ENCODE measurements around the gene MSI2. TPM values are rescaled to one million over a fixed set of nuclear protein-coding genes. Genes with fewer than 3 reads are reported as not detected.

MSI2 gene
- total and polyA plus RNA-seq, 2 donors (not counting 3 experiments of a cell fraction or from before 2014, with no cell fraction given) = 20.9 to 59.3 TPM

DNA sequence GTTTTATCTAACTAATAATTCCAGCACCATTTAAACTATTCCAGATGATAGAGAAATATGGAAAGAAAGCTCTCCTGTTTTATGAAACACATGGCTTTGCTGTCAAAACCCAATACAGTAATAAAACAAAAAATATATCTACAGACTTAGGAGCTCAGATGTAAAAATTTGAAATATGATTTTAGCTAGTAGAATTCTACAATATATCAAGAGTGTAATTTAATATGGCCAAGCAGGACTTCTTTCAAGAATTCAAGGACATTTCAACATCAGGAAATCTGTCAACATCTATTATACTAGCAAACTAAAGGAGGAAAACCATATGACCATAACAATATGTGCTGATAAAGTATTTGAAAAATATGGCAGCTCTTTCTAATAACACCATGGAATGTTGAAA, 431.3 kb downstream of the MSI2 start:
- CTCF ChIA-PET = interaction anchor here (0.9 to 1.5 kb wide), 5 partner anchors 15 to 557 kb away, joined by 3 to 7 read pairs (median 3); no protein-coding TSS in a partner anchor
- BruUV-seq (replicated peaks) = no TSS peak

DNA sequence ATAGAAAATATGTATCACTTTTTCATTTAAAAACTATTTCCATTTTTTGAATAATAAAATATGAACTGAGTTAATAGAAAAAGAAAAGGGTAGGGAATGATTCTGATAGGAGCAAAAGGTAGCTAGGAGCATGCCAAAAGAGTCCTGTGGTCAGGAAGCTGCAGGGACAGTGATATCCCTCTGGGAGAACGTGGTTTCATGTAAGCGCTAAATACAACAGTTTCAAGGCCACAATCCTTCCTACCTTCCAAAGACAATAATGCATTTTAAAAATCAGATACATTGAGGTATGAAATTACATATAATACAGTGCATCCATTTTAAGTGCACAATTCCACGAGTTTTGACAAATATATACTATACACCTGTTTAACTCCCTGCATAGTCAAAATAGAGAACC, 432.9 kb downstream of the MSI2 start:
- Histone ChIP-seq H3K4me3 (replicated peaks in 1 of 3; ENCODE audit: insufficient read depth in 1 of 3, low read depth in 1 of 3, low read length in 3 of 3) (no peak overlapping the region), H3K36me3 (ENCODE audit: control insufficient read depth in 2 of 2, extremely low read depth in 1 of 2, insufficient read depth in 2 of 2, low read length in 2 of 2) (no peaks in the 10 kb centered on the region), H2AFZ (ENCODE audit: low read depth, low read length) (no peak overlapping the region), H3K4me2 (ENCODE audit: insufficient read depth, low read length) (no peak overlapping the region), H4K20me1 (replicated peaks; ENCODE audit: control insufficient read depth, extremely low read depth, insufficient read depth, low read length) (no peaks in the 10 kb centered on the region), H3K9ac (replicated peaks; ENCODE audit: extremely low read depth, insufficient read depth, low read length) (no peak overlapping the region), H3K9me3 (replicated peaks; ENCODE audit: control insufficient read depth, insufficient read depth, low read length) (no peaks in the 10 kb centered on the region), H3K79me2 (ENCODE audit: control insufficient read depth, insufficient read depth, low read length) (no peaks in the 10 kb centered on the region), H3K27ac (ENCODE audit: insufficient read depth, low read depth, low read length) (no peak overlapping the region), H3K4me1 (ENCODE audit: control insufficient read depth, extremely low read depth, insufficient read depth, low read length) (no peaks in the 10 kb centered on the region), H3K9me1 (replicated peaks; ENCODE audit: control insufficient read depth, extremely low read depth, insufficient read depth, low read length) (no peaks in the 10 kb centered on the region), H3K27me3 (ENCODE audit: control insufficient read depth in 2 of 2, insufficient read depth in 2 of 2, low read length in 2 of 2) (peaks cover 0 to 10% of the 10 kb centered on the region in 2 experiments)
- no TSS peak for BruUV-seq (replicated peaks)
- dilution Hi-C loops (cut with MboI; ENCODE audit: extremely low pct_ligation_motif_present, low sequenced_read_pairs) (no loop called here), intact Hi-C loops (cut with micrococcal nuclease) (loop anchor here (5.0 kb wide), 1 partner anchor 93 kb away; no protein-coding TSS in a partner anchor)
- FAIRE-seq = no peak
- ChIA-PET CTCF (interaction anchor here (1.0 to 2.0 kb wide), 4 partner anchors 17 to 446 kb away, joined by 3 to 9 read pairs (median 6); no protein-coding TSS in a partner anchor), POLR2A (no interaction called here)
- DNase-seq (ENCODE audit: low read depth, low spot score) = no peak
- TF ChIP-seq MYC (IDR thresholded peaks at IDR 0.05; ENCODE audit: low read depth, low read length) (no peak), GATA2 (IDR thresholded peaks at IDR 0.05; ENCODE audit: insufficient read depth, insufficient read length, low read depth, low read length) (no peak), POLR2AphosphoS5 (IDR thresholded peaks at IDR 0.05; ENCODE audit: insufficient read depth, low read depth, low read length) (no peak), EZH2 (IDR thresholded peaks at IDR 0.05; ENCODE audit: borderline replicate concordance, low read depth, low read length, severe bottlenecking) (no peak), JUN (IDR thresholded peaks at IDR 0.05; ENCODE audit: borderline replicate concordance, insufficient read depth, insufficient read length, low read depth) (no peak), POLR2A (IDR thresholded peaks at IDR 0.05; ENCODE audit: low read depth, low read length) (no peak), FOS (IDR thresholded peaks at IDR 0.05; ENCODE audit: borderline replicate concordance, insufficient read depth, low read length) (no peak)
- TF ChIP-seq, protein P1, sequence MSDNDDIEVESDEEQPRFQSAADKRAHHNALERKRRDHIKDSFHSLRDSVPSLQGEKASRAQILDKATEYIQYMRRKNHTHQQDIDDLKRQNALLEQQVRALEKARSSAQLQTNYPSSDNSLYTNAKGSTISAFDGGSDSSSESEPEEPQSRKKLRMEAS (IDR thresholded peaks at IDR 0.05; ENCODE audit: insufficient read depth, insufficient read length) = no peak
- TF ChIP-seq, protein P2, sequence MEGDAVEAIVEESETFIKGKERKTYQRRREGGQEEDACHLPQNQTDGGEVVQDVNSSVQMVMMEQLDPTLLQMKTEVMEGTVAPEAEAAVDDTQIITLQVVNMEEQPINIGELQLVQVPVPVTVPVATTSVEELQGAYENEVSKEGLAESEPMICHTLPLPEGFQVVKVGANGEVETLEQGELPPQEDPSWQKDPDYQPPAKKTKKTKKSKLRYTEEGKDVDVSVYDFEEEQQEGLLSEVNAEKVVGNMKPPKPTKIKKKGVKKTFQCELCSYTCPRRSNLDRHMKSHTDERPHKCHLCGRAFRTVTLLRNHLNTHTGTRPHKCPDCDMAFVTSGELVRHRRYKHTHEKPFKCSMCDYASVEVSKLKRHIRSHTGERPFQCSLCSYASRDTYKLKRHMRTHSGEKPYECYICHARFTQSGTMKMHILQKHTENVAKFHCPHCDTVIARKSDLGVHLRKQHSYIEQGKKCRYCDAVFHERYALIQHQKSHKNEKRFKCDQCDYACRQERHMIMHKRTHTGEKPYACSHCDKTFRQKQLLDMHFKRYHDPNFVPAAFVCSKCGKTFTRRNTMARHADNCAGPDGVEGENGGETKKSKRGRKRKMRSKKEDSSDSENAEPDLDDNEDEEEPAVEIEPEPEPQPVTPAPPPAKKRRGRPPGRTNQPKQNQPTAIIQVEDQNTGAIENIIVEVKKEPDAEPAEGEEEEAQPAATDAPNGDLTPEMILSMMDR (IDR thresholded peaks at IDR 0.05; ENCODE audit: extremely low read depth in 1 of 2, insufficient read depth in 1 of 2, low read depth in 1 of 2, low read length in 2 of 2) = no peak

More for the DNA sequence above, 431.3 kb downstream of the MSI2 start:
- H3K27ac ChIP-seq (ENCODE audit: insufficient read depth, low read depth, low read length) = no peak overlapping the region
- dilution Hi-C loops (cut with MboI; ENCODE audit: extremely low pct_ligation_motif_present, low sequenced_read_pairs) = no loop called here
- no peak overlapping the region for H3K4me2 ChIP-seq (ENCODE audit: insufficient read depth, low read length)
- H3K36me3 ChIP-seq (ENCODE audit: control insufficient read depth in 2 of 2, extremely low read depth in 1 of 2, insufficient read depth in 2 of 2, low read length in 2 of 2) = no peaks in the 10 kb centered on the region
- H3K27me3 ChIP-seq (ENCODE audit: control insufficient read depth in 2 of 2, insufficient read depth in 2 of 2, low read length in 2 of 2) = peaks cover 0 to 6% of the 10 kb centered on the region in 2 experiments
- no peak overlapping the region for H3K4me3 ChIP-seq (replicated peaks in 1 of 3; ENCODE audit: insufficient read depth in 1 of 3, low read depth in 1 of 3, low read length in 3 of 3)
- FAIRE-seq = no peak
- no peak overlapping the region for H3K9ac ChIP-seq (replicated peaks; ENCODE audit: extremely low read depth, insufficient read depth, low read length)
- H3K9me1 ChIP-seq (replicated peaks; ENCODE audit: control insufficient read depth, extremely low read depth, insufficient read depth, low read length) = no peaks in the 10 kb centered on the region
- intact Hi-C loops (cut with micrococcal nuclease) = loop anchor here (5.0 kb wide), 1 partner anchor 95 kb away; no protein-coding TSS in a partner anchor
- H4K20me1 ChIP-seq (replicated peaks; ENCODE audit: control insufficient read depth, extremely low read depth, insufficient read depth, low read length) = no peaks in the 10 kb centered on the region
- H2AFZ ChIP-seq (ENCODE audit: low read depth, low read length) = no peak overlapping the region
- TF ChIP-seq JUN (IDR thresholded peaks at IDR 0.05; ENCODE audit: borderline replicate concordance, insufficient read depth, insufficient read length, low read depth) (no peak), EZH2 (IDR thresholded peaks at IDR 0.05; ENCODE audit: borderline replicate concordance, low read depth, low read length, severe bottlenecking) (no peak), POLR2A (IDR thresholded peaks at IDR 0.05; ENCODE audit: low read depth, low read length) (no peak), POLR2AphosphoS5 (IDR thresholded peaks at IDR 0.05; ENCODE audit: insufficient read depth, low read depth, low read length) (no peak), MYC (IDR thresholded peaks at IDR 0.05; ENCODE audit: low read depth, low read length) (no peak)
- no peaks in the 10 kb centered on the region for H3K4me1 ChIP-seq (ENCODE audit: control insufficient read depth, extremely low read depth, insufficient read depth, low read length)
- POLR2A ChIA-PET = no interaction called here
- no peaks in the 10 kb centered on the region for H3K9me3 ChIP-seq (replicated peaks; ENCODE audit: control insufficient read depth, insufficient read depth, low read length)
- DNase-seq (ENCODE audit: low read depth, low spot score) = no peak
- no peaks in the 10 kb centered on the region for H3K79me2 ChIP-seq (ENCODE audit: control insufficient read depth, insufficient read depth, low read length)

Measured in endothelial cell of umbilical vein (primary cell).